Measurements from ENCODE around the gene CASP3. TPM values are rescaled to one million over a fixed set of nuclear protein-coding genes. Genes with fewer than 3 reads are reported as not detected.
A peak's percentile ranks its signal among the peaks of the same experiment; 100 is the strongest.

CASP3 gene
- total and polyA plus RNA-seq, 12 donors = 7.9 to 24.8 (median 13.5) TPM

- Histone ChIP-seq H3K9me3 (no peaks in the 10 kb centered on the region), H3K27ac (no peak overlapping the region), H3K36me3 (peaks cover 0 to 58% (median 9%) of the 10 kb centered on the region in 9 donors), H3K4me3 (no peak overlapping the region), H3K27me3 (no peaks in the 10 kb centered on the region), H3K4me1 (peaks cover 0 to 21% (median 0%) of the 10 kb centered on the region in 9 donors)
- TF ChIP-seq CTCF (IDR thresholded peaks at IDR 0.05) = no peak
- DNase-seq (no peak), ATAC-seq (no peak)
- WGBS, 2 donors = 46 to 48% methylated on average over 3 of the region's 3 CpGs
- intact Hi-C loops (cut with DNase I) = no loop called here
Measured at GRCh38 chr4:184688005-184688404, 38.8 kb upstream of the CASP3 start.

- DNase-seq (no peak), ATAC-seq (peak in 4 of 8 donors; percentile 39 to 61 (median 51))
- TF ChIP-seq CTCF (IDR thresholded peaks at IDR 0.05) = no peak
- 65 to 72% methylated on average over 5 of the region's 5 CpGs for WGBS, 2 donors
- Histone ChIP-seq H3K27ac (peak overlapping the region in 1 of 10 donors; percentile 62), H3K4me1 (peaks cover 0 to 46% (median 0%) of the 10 kb centered on the region in 9 donors), H3K9me3 (no peaks in the 10 kb centered on the region), H3K36me3 (peaks cover 0 to 61% (median 4%) of the 10 kb centered on the region in 9 donors), H3K4me3 (no peak overlapping the region), H3K27me3 (no peaks in the 10 kb centered on the region)
- intact Hi-C loops (cut with DNase I) = no loop called here
Measured at GRCh38 chr4:184684491-184685189, 35.4 kb upstream of the CASP3 start.

- no peak for ATAC-seq
- Histone ChIP-seq H3K27me3 (no peaks in the 10 kb centered on the region), H3K4me3 (no peak overlapping the region), H3K36me3 (peaks cover 0 to 59% (median 4%) of the 10 kb centered on the region in 9 donors), H3K4me1 (peaks cover 0 to 39% (median 0%) of the 10 kb centered on the region in 9 donors), H3K27ac (no peak overlapping the region), H3K9me3 (no peaks in the 10 kb centered on the region)
- 98 to 100% methylated on average over 1 of the region's 1 CpG for WGBS, 2 donors
- no peak for DNase-seq
- no peak for TF ChIP-seq CTCF (IDR thresholded peaks at IDR 0.05)
- intact Hi-C loops (cut with DNase I) = no loop called here
Measured at GRCh38 chr4:184681916-184682315, 32.7 kb upstream of the CASP3 start.

GRCh38 chr4:184680698-184681097, 31.5 kb upstream of the CASP3 start:
- no peak overlapping the region for H3K4me3 ChIP-seq

More at GRCh38 chr4:184680698-184681097, 31.5 kb upstream of the CASP3 start:
- Histone ChIP-seq H3K36me3 (peaks cover 0 to 54% (median 4%) of the 10 kb centered on the region in 9 donors), H3K9me3 (no peaks in the 10 kb centered on the region), H3K27ac (no peak overlapping the region), H3K4me1 (peaks cover 0 to 39% (median 0%) of the 10 kb centered on the region in 9 donors), H3K27me3 (no peaks in the 10 kb centered on the region)
- ATAC-seq (peak in 1 of 8 donors; percentile 35), DNase-seq (no peak)
- intact Hi-C loops (cut with DNase I) = no loop called here
- 76 to 88% methylated on average over 9 of the region's 9 CpGs for WGBS, 2 donors
- no peak for TF ChIP-seq CTCF (IDR thresholded peaks at IDR 0.05)
